ENCODE results near the gene GSTCD. TPM values are rescaled to one million over a fixed set of nuclear protein-coding genes. Genes with fewer than 3 reads are reported as not detected.

GSTCD gene
- total and polyA plus RNA-seq, 4 donors, result 1.2 to 8.7 (median 4.3) TPM

GRCh38 chr4:105887508-105887907, 178.9 kb downstream of the GSTCD start:
- H3K9me3 ChIP-seq (ENCODE audit: control insufficient read depth in 4 of 4, low read length in 3 of 4), result no peaks in the 10 kb centered on the region
- 78% methylated on average over 2 of the region's 2 CpGs for WGBS
- no peak for DNase-seq (ENCODE audit: low spot score)

More at GRCh38 chr4:105887508-105887907, 178.9 kb downstream of the GSTCD start:
- H3K27ac ChIP-seq (ENCODE audit: low read depth in 1 of 2, low read length in 2 of 2), result no peak overlapping the region
- H3K27me3 ChIP-seq (ENCODE audit: control insufficient read depth in 4 of 4, insufficient read depth in 4 of 4, low read length in 3 of 4), result peaks cover 0 to 4% (median 0%) of the 10 kb centered on the region in 4 donors
- no peak overlapping the region for H3K9ac ChIP-seq (ENCODE audit: low read depth in 1 of 2, low read length in 2 of 2)
- H3K4me1 ChIP-seq (ENCODE audit: control insufficient read depth in 4 of 4, insufficient read depth in 4 of 4, low read length in 3 of 4), result no peaks in the 10 kb centered on the region
- no peak for TF ChIP-seq FOXA1 (IDR thresholded peaks at IDR 0.05)
- TF ChIP-seq, protein P1, sequence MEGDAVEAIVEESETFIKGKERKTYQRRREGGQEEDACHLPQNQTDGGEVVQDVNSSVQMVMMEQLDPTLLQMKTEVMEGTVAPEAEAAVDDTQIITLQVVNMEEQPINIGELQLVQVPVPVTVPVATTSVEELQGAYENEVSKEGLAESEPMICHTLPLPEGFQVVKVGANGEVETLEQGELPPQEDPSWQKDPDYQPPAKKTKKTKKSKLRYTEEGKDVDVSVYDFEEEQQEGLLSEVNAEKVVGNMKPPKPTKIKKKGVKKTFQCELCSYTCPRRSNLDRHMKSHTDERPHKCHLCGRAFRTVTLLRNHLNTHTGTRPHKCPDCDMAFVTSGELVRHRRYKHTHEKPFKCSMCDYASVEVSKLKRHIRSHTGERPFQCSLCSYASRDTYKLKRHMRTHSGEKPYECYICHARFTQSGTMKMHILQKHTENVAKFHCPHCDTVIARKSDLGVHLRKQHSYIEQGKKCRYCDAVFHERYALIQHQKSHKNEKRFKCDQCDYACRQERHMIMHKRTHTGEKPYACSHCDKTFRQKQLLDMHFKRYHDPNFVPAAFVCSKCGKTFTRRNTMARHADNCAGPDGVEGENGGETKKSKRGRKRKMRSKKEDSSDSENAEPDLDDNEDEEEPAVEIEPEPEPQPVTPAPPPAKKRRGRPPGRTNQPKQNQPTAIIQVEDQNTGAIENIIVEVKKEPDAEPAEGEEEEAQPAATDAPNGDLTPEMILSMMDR (IDR thresholded peaks at IDR 0.05; ENCODE audit: low read depth, low read length, missing input control), result no peak
- TF ChIP-seq MAX (IDR thresholded peaks at IDR 0.05), result no peak
- TF ChIP-seq TAF1 (conservative IDR thresholded peaks at IDR 0.05), result no peak
- TF ChIP-seq GABPA (IDR thresholded peaks at IDR 0.05 in 1 of 2, conservative IDR thresholded peaks at IDR 0.05 in 1 of 2), result no peak
- no peak for TF ChIP-seq RAD21 (IDR thresholded peaks at IDR 0.05)
- TF ChIP-seq FOXA2 (IDR thresholded peaks at IDR 0.05), result no peak
- TF ChIP-seq NR2F2 (IDR thresholded peaks at IDR 0.05), result no peak
- TF ChIP-seq HNF4G (IDR thresholded peaks at IDR 0.05), result no peak
- TF ChIP-seq EGR1 (IDR thresholded peaks at IDR 0.05; ENCODE audit: low read depth in 2 of 2), result no peak
- no peak for TF ChIP-seq ZBTB33 (IDR thresholded peaks at IDR 0.05)
- TF ChIP-seq SP1 (IDR thresholded peaks at IDR 0.05), result no peak
- no peak for TF ChIP-seq RXRA (IDR thresholded peaks at IDR 0.05)
- TF ChIP-seq, protein P2, sequence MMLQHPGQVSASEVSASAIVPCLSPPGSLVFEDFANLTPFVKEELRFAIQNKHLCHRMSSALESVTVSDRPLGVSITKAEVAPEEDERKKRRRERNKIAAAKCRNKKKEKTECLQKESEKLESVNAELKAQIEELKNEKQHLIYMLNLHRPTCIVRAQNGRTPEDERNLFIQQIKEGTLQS (IDR thresholded peaks at IDR 0.05), result no peak
- TF ChIP-seq YY1 (IDR thresholded peaks at IDR 0.05), result no peak
- TF ChIP-seq JUND (IDR thresholded peaks at IDR 0.05), result no peak
- TF ChIP-seq, protein P3, sequence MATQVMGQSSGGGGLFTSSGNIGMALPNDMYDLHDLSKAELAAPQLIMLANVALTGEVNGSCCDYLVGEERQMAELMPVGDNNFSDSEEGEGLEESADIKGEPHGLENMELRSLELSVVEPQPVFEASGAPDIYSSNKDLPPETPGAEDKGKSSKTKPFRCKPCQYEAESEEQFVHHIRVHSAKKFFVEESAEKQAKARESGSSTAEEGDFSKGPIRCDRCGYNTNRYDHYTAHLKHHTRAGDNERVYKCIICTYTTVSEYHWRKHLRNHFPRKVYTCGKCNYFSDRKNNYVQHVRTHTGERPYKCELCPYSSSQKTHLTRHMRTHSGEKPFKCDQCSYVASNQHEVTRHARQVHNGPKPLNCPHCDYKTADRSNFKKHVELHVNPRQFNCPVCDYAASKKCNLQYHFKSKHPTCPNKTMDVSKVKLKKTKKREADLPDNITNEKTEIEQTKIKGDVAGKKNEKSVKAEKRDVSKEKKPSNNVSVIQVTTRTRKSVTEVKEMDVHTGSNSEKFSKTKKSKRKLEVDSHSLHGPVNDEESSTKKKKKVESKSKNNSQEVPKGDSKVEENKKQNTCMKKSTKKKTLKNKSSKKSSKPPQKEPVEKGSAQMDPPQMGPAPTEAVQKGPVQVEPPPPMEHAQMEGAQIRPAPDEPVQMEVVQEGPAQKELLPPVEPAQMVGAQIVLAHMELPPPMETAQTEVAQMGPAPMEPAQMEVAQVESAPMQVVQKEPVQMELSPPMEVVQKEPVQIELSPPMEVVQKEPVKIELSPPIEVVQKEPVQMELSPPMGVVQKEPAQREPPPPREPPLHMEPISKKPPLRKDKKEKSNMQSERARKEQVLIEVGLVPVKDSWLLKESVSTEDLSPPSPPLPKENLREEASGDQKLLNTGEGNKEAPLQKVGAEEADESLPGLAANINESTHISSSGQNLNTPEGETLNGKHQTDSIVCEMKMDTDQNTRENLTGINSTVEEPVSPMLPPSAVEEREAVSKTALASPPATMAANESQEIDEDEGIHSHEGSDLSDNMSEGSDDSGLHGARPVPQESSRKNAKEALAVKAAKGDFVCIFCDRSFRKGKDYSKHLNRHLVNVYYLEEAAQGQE (IDR thresholded peaks at IDR 0.05), result no peak
- no peak for TF ChIP-seq HNF4A (conservative IDR thresholded peaks at IDR 0.05)
- H3K36me3 ChIP-seq (ENCODE audit: control insufficient read depth in 4 of 4, insufficient read depth in 3 of 4, low read depth in 1 of 4, low read length in 3 of 4), result no peaks in the 10 kb centered on the region
- H3K4me3 ChIP-seq (ENCODE audit: low read depth in 1 of 3, low read length in 3 of 3), result no peak overlapping the region
